Measurements from ENCODE around the gene OGN. TPM values are rescaled to one million over a fixed set of nuclear protein-coding genes. Genes with fewer than 3 reads are reported as not detected.

Gene OGN
- total RNA-seq, 1 donor from 2014 or later = not detected

- H3K4me3 ChIP-seq (ENCODE audit: low read depth, low read length) = no peak overlapping the region
- no peak for FAIRE-seq
- no peak for DNase-seq (ENCODE audit: low read depth)
- no peaks in the 10 kb centered on the region for H3K27me3 ChIP-seq (ENCODE audit: control insufficient read depth, insufficient read depth, low read length)
- no peak for TF ChIP-seq CTCF (IDR thresholded peaks at IDR 0.05; ENCODE audit: insufficient read depth, low read length, severe bottlenecking)
- no peaks in the 10 kb centered on the region for H3K36me3 ChIP-seq (ENCODE audit: control insufficient read depth, insufficient read depth, low read length)
These were observed 44.9 kb downstream of the OGN start for GRCh38 chr9:92359394-92359995.

DNA sequence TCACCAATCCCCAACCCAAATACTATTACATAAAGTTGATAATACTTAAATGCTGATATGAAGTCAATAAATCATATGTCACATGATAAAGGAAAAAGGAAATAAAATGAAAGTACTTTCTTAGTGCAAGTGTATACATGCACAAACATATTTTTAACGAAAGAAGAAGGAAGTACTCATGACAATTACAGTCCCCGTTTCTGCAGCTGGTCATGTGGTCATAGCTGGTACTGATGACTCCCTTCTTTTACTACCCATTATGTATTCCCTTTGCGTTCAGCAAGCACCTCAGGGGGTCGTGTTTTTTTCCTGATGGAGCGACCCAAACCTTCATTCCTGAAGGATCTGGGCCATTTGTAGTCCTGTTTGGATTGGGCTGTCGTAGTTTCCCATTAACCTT, 51.3 kb downstream of the OGN start:
- no peaks in the 10 kb centered on the region for H3K27me3 ChIP-seq (ENCODE audit: control insufficient read depth, insufficient read depth, low read length)
- no peak overlapping the region for H3K4me3 ChIP-seq (ENCODE audit: low read depth, low read length)
- H3K36me3 ChIP-seq (ENCODE audit: control insufficient read depth, insufficient read depth, low read length) = no peaks in the 10 kb centered on the region
- TF ChIP-seq CTCF (IDR thresholded peaks at IDR 0.05; ENCODE audit: insufficient read depth, low read length, severe bottlenecking) = no peak
- no peak for FAIRE-seq
- peak; percentile 35 for DNase-seq (ENCODE audit: low read depth)

DNA sequence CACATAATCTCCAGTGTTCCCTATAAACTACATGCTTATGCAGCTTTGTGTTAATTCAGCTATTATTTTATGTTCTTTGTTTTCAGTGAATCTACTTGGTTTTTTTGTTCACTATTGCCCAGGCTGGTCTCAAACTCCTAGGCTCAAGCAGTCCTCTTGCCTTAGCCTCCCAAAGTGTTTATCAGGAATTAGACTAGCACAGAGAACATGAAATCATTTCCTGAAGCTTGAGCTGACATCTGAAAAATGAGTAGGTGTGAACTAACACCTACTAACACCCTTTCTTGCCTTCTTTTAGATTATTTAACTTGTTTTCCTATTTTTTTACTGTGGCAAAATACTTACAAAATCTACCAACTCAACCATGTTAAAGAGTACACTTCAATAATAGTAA, 53.6 kb downstream of the OGN start:
- no peak for TF ChIP-seq CTCF (IDR thresholded peaks at IDR 0.05; ENCODE audit: insufficient read depth, low read length, severe bottlenecking)
- FAIRE-seq = no peak
- H3K27me3 ChIP-seq (ENCODE audit: control insufficient read depth, insufficient read depth, low read length) = no peaks in the 10 kb centered on the region
- H3K36me3 ChIP-seq (ENCODE audit: control insufficient read depth, insufficient read depth, low read length) = no peaks in the 10 kb centered on the region
- DNase-seq (ENCODE audit: low read depth) = no peak
- H3K4me3 ChIP-seq (ENCODE audit: low read depth, low read length) = no peak overlapping the region

GRCh38 chr9:92349771-92350739, 54.3 kb downstream of the OGN start:
- no peak for FAIRE-seq
- no peaks in the 10 kb centered on the region for H3K27me3 ChIP-seq (ENCODE audit: control insufficient read depth, insufficient read depth, low read length)
- H3K4me3 ChIP-seq (ENCODE audit: low read depth, low read length) = no peak overlapping the region
- H3K36me3 ChIP-seq (ENCODE audit: control insufficient read depth, insufficient read depth, low read length) = no peaks in the 10 kb centered on the region
- no peak for DNase-seq (ENCODE audit: low read depth)
- no peak for TF ChIP-seq CTCF (IDR thresholded peaks at IDR 0.05; ENCODE audit: insufficient read depth, low read length, severe bottlenecking)

DNA sequence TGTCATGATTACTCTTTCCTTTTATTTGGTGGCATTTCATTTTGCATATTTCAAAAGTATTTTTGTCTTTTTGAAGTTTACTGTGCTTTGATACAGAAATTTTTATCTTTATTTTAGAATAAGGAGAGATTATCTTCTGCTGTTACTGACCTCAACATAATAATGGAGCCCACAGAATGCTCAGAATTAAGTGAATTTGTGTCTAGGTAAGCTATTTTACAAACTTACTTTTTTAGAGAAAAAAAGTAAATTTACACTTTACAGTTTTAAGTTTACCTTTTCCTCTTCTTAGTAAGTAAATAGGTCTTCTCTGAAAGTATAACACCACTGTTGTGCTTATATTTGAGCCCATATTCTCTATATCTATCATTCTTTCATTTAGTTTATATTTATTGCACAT, 58.8 kb downstream of the OGN start:
- no peak overlapping the region for H3K4me3 ChIP-seq (ENCODE audit: low read depth, low read length)
- no peak for DNase-seq (ENCODE audit: low read depth)
- no peaks in the 10 kb centered on the region for H3K36me3 ChIP-seq (ENCODE audit: control insufficient read depth, insufficient read depth, low read length)
- H3K27me3 ChIP-seq (ENCODE audit: control insufficient read depth, insufficient read depth, low read length) = no peaks in the 10 kb centered on the region
- TF ChIP-seq CTCF (IDR thresholded peaks at IDR 0.05; ENCODE audit: insufficient read depth, low read length, severe bottlenecking) = no peak
- no peak for FAIRE-seq

Measured in bronchial epithelial cell (primary cell).